NCI-H1436 treated with DMSO at 0.1 percent for 48 hours (cell line): ENCODE results near the gene ZNF689.
A peak's percentile ranks its signal among the peaks of the same experiment; 100 is the strongest.

ENCODE experiments used
- DNase-seq: peaks from one replicate; lab custom pipeline; 2025; lab: John Stamatoyannopoulos, UW

ZNF689 gene

DNA sequence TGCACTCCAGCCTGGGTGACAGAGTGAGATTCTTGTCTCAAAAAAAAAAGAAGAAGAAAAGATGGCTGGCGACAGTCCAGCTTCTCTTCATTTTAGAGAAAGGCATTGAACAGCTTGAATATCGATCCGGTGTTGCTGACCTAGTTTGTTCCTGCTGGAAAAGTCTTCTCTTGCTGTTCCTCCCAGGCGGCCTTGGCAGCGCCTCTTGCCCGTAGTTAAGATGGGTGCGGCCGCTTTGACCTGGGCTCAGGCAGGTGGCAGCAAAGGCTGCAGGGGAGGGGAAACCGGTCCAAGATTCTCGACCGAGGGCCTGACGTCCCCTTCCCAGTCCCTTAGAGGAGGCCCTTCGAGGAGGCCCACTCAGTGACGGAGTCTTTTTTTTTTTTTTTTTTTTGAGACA is 48.2 kb downstream of the ZNF689 start:
- no peak for DNase-seq

DNA sequence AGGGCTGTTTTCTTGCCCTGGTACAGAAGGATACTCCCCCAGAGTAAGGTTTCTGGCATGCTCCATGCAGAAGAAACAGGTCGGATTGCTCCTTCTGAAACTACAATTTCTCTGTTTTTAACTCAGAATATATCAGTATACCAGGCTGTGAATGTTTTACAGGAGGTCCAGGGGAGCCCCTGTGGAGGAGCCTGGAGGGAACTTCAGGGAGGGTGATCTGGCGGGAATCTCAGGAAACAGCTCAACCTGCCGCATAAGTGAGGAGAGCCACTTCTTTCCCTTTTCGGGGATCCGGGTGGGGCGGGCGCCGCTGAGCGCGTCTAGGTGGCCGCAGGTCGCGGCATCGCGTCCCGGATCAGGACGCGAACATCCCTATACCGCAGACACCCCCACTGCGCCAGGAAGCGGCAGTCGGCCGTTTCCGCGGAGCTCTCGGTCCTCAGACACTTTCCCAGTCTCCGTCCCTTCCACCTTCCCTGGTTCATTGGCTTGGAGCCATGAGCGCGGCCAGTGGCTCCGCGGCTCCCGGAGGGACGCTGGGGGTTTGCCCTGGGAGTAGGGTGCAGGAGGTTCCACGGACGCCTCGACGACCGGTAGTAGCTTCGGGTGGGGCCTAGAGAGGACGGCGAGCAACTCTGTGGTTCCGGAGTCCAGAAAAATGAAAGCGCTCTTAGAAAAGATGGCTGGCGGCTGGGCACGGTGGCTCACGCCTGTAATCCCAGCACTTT is 48.9 kb downstream of the ZNF689 start:
- no peak for DNase-seq

DNA sequence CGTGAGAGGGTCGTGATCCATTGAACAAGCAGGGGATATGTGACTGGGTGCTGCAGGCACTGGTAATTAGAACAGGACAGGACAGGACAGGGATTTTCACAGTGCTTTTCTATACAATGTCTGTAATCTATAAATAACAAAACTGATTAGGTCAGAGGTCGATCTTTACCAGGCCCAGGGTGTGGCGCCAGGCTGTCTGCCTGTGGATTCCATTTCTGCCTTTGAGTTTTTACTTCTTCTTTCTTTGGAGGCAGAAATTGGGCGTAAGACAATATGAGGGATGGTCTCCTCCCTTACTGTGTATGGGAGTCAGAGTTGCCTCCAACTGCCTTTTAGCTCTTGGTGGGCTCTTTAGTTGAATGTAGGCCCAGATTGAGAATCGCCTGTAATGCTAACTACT is 50.5 kb downstream of the ZNF689 start:
- no peak for DNase-seq

DNA sequence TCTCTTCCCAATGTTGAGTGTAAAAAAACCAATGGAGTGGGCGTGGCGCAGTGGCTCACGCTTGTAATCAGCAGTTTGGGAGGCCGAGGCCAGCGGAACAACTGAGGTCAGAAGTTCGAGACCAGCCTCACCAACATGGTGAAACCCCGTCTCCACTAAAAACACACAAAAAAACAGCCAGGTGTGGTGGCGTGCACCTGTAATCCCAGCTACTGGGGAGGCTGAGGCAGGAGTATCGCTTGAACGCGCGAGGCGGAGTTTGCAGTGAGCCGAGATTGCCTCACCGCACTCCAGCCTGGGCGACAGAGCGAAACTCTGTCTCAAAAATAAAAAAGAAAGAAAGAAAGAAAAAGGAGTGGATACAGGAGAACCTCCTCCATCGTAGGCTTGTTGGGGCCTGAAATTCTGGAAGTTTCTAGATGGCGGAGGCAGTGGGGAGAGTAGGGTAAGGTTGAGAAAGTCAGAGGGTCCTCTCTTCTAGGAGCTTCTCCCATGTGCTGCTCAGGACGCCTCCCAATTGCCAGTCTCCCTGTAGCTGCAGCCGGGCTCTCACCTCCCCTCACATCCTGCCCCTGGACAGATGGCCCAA is 51.3 kb downstream of the ZNF689 start:
- DNase-seq = no peak

DNA sequence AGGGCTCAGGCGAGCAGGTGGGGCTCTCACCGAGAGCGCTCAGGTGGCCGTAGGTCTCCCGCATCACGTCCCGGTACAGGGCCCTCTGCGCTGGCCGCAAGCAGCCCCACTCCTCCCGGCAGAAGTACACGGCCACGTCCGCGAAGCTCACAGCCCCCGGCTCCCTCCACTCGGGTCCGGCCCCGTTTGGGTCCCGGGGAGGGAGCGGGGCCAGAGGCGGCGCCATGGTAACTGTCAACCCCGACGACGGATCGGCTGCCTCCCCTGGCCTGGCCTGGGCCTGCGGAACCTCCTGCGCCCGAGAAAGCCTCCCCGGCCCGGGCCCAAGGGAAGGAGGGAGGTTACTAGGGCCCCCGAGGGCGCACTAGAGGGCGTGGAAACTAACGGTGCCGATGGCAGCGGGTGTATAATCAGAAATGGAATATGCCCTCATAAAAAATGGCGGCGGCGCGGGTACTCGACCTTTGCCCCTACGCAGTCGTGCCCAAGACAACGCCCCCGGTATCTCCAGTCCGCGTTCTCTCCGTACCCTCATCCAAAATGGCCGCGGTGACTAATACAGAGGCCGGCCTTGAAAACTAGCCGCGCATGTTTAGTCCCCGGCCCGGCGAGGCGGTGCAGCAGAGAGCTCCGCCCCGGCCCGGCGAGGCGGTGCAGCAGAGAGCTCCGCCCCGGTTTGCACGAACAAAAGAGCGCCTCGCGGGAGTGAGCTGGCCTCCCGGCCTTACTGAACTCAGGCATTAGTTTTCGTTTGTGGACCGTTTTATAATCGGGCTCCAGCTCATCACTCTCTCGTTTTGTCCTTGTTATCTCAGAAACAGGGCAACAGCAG is 52.0 kb downstream of the ZNF689 start, which contains the start of gene ZNF764:
Gene ZNF764 (minus strand): TSS at position 418 of the 832 bp plus-strand sequence. CDS start 192 bp downstream, at position 226.
- DNase-seq = peak; percentile 88

DNA sequence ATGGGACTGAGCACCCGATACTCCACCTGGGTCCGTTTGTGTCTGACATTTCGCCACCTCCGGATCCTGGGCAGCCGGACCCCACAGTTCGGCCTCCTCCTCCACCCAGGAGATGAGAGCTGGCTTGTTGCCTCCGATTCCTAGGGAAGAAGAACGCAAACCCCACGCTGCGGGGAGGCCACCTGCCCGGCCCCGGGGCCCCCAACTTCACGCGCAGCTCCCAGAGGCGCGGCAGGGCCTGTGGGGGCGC is 52.6 kb downstream of the ZNF689 start:
- DNase-seq = no peak

DNA sequence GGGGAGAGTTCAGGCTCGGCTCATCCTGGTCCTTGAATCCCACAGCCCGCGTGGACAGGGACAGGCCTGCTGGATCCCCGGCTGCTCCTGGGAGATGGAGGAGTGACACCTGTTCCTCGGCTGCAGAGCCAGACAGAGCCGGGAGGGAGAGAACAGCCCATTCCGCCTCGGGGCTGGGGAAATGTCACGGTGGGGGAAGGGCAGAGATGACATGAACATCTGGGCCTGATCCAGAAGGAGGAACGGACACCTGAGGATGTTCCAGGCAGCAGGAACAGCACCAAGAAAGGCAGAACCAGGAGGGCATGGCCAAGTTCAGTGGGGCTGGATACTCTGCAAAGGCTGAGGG is 54.1 kb downstream of the ZNF689 start:
- no peak for DNase-seq

DNA sequence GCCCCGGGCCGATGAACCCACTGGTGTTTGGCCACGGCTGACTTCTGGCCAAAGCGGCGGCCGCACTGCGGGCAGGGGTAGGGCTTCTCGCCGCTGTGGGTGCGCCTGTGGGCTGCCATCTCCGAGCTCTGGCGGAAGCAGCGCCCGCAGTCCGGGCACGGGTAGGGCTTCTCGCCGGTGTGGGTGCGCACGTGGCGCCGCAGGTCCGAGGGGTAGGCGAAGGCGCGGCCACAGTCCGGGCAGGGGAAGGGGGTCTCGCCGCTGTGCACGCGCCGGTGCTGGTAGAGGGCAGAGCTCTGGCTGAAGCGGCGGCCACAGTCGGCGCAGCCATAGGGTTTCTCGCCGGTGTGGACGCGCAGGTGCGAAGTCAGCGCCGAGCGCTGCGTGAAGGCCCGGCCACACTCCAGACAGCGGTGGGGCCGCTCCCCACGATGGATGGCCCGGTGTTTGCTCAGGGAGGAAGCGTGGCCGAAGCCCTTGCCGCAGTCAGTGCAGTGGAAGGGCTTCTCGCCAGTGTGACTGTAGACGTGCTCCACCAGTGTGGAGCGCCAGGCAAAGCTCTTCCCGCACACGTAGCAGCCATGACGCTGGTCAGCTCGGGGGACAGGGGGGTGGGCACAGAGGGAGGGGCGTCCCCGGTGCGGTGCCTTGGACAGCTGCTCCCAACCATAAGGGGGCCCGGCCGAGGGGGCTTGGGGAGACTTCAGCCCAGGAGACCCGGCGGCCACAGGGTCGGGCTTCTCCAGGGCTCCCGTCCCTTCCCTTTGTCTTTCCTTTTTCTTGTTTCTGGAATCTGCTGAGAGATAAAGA is 54.7 kb downstream of the ZNF689 start:
- no peak for DNase-seq

DNA sequence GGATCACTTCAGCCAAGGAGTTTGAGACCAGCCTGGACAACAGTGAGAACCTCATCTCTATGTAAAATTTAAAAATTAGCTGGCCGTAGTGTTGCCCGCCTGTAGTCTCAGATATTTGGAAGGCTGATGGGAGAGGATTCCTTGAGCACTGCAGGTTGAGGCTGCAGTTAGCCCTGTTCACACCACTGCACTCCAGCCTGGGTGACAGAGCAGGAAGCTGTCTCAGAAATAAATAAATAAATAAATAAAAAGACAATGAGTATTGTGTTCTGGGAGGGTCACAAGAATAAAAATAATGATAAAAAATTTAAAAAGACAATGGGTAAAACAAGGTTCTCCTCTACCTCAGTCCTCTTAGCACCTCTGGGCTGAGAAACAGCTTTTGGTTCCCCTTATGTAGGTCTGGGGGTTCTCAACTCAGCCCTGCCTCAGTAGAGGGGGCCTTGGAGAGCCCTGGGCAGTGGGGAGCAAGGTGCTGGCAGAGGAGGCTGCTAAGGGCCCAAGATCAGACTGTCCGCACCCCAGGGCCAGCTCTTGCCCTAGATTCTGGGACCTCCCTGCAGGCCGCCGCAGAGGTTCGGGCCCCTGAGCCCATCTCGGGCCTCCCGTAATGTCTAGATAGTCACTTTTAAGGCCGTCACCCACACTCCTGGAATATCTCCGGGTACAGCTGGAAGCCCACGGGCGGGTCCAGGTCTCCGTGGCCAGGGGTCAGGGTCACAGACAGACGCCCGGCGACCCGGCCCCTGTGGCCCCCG is 55.5 kb downstream of the ZNF689 start:
- DNase-seq = no peak

DNA sequence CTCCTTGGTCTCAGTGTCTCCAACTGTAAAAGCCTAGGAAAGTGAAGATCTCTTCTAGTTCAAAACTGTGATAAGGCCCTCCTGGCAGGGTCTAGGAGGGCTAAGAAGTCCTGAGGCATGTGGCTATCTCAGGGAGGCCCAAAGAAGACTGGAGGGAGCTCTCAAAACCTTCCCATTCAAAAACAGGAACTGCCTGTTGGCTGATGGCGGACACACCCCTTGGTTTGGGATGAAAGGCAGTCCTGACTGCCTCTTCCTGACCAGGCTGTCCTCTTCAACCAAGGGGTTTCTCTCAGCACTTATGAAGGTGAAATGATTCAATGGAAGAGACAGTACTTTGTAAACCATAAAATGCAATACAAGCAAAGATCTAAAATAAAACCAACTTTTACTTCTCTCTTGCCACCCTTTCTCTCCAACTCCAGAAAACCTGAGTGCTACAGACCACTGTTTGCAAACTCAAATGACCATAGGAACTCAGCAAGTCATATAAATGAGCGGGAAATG is 56.7 kb downstream of the ZNF689 start:
- DNase-seq = no peak

DNA sequence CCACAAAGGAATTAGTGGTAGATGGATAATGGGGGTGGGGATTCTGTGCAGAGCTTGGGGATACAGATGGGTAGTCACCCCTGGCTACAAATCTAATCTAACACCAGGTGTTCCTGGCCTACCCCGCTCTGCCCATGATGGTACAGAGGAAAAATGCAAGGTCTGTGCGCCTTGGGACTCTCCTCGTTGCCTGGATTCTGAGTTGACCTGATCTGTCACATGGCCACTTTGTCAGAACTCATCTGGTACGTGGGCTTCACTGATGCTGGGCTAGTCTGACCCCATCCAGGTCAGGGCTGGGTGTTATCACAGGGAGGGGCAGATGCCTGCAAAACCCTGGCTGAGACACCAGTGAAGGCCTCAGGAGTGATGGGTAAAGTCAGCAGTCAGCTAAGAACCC is 57.2 kb downstream of the ZNF689 start:
- DNase-seq = no peak
